ENCODE results near the gene KDM4B. TPM values are rescaled to one million over a fixed set of nuclear protein-coding genes. Genes with fewer than 3 reads are reported as not detected.

KDM4B gene
- total RNA-seq (10 to 100 TPM; 16.6 to 17.1 TPM), polyA plus RNA-seq (ENCODE audit: insufficient read length in 2 of 2) (10 to 100 TPM; 38.9 to 43.6 TPM)
- long read RNA-seq, donor 1, full-length matches to known transcripts: 9 of 22 reads
- long read RNA-seq, donor 1, partial matches to known transcripts: 13 of 22 reads
- long read RNA-seq, donor 1, other reads (novel, unspliced or antisense): 0 of 22 reads
- long read RNA-seq, donor 2, full-length matches to known transcripts: 2 of 12 reads
- long read RNA-seq, donor 2, partial matches to known transcripts: 10 of 12 reads
- long read RNA-seq, donor 2, other reads (novel, unspliced or antisense): 0 of 12 reads
- long read RNA-seq, donor 3, full-length matches to known transcripts: 3 of 3 reads
- long read RNA-seq, donor 3, partial matches to known transcripts: 0 of 3 reads
- long read RNA-seq, donor 3, other reads (novel, unspliced or antisense): 0 of 3 reads
- long read RNA-seq, donor 4, full-length matches to known transcripts: 2 of 2 reads
- long read RNA-seq, donor 4, partial matches to known transcripts: 0 of 2 reads
- long read RNA-seq, donor 4, other reads (novel, unspliced or antisense): 0 of 2 reads

GRCh38 chr19:4968462-4969291, at the start of gene KDM4B:
Gene KDM4B, plus strand, starts transcription at chr19:4969113. Its CDS starts 63,778 bp downstream, at chr19:5032891.
- Histone ChIP-seq H3K9me3 (ENCODE audit: control insufficient read depth, insufficient read depth, low read length) (no peaks in the 10 kb centered on the region), H3K36me3 (ENCODE audit: control insufficient read depth, insufficient read depth, low read length) (peaks cover 9% of the 10 kb centered on the region), H3K4me1 (ENCODE audit: control insufficient read depth, insufficient read depth, low read length) (peaks cover 42% of the 10 kb centered on the region), H3K27me3 (ENCODE audit: control insufficient read depth, insufficient read depth, low read length) (no peaks in the 10 kb centered on the region), H3K27ac (ENCODE audit: low read depth, low read length) (peak within 1 kb of the TSS; percentile 72), H3K4me3 (ENCODE audit: low read depth, low read length) (peak within 1 kb of the TSS; percentile 55)
- under 1% methylated on average over 96 of the region's 96 CpGs for WGBS (ENCODE audit: insufficient coverage)
- peak; percentile 93 to 100 (median 98) for DNase-seq (ENCODE audit: low read depth in 4 of 6, low spot score in 6 of 6)

GRCh38 chr19:4922530-4923275, 46.2 kb upstream of the KDM4B start:
- H3K36me3 ChIP-seq (ENCODE audit: control insufficient read depth, insufficient read depth, low read length): peaks cover 33% of the 10 kb centered on the region
- no peak overlapping the region for H3K4me3 ChIP-seq (ENCODE audit: low read depth, low read length)
- peak in 1 of 6 donors; percentile 27 for DNase-seq (ENCODE audit: low read depth in 4 of 6, low spot score in 6 of 6)
- no peaks in the 10 kb centered on the region for H3K9me3 ChIP-seq (ENCODE audit: control insufficient read depth, insufficient read depth, low read length)
- 72% methylated on average over 21 of the region's 22 CpGs for WGBS (ENCODE audit: insufficient coverage)
- no peak overlapping the region for H3K27ac ChIP-seq (ENCODE audit: low read depth, low read length)
- no peaks in the 10 kb centered on the region for H3K27me3 ChIP-seq (ENCODE audit: control insufficient read depth, insufficient read depth, low read length)
- peaks cover 10% of the 10 kb centered on the region for H3K4me1 ChIP-seq (ENCODE audit: control insufficient read depth, insufficient read depth, low read length)

GRCh38 chr19:4923276-4923747, 45.6 kb upstream of the KDM4B start:
- H3K27me3 ChIP-seq (ENCODE audit: control insufficient read depth, insufficient read depth, low read length): no peaks in the 10 kb centered on the region
- no peak overlapping the region for H3K27ac ChIP-seq (ENCODE audit: low read depth, low read length)
- H3K9me3 ChIP-seq (ENCODE audit: control insufficient read depth, insufficient read depth, low read length): no peaks in the 10 kb centered on the region
- no peak overlapping the region for H3K4me3 ChIP-seq (ENCODE audit: low read depth, low read length)
- 86% methylated on average over 21 of the region's 21 CpGs for WGBS (ENCODE audit: insufficient coverage)
- peaks cover 40% of the 10 kb centered on the region for H3K36me3 ChIP-seq (ENCODE audit: control insufficient read depth, insufficient read depth, low read length)
- peaks cover 10% of the 10 kb centered on the region for H3K4me1 ChIP-seq (ENCODE audit: control insufficient read depth, insufficient read depth, low read length)
- no peak for DNase-seq (ENCODE audit: low read depth in 4 of 6, low spot score in 6 of 6)

- no peaks in the 10 kb centered on the region for H3K4me1 ChIP-seq (ENCODE audit: control insufficient read depth, insufficient read depth, low read length)
- H3K4me3 ChIP-seq (ENCODE audit: low read depth, low read length): no peak overlapping the region
- peaks cover 52% of the 10 kb centered on the region for H3K36me3 ChIP-seq (ENCODE audit: control insufficient read depth, insufficient read depth, low read length)
- no peaks in the 10 kb centered on the region for H3K27me3 ChIP-seq (ENCODE audit: control insufficient read depth, insufficient read depth, low read length)
- no peak for DNase-seq (ENCODE audit: low read depth in 4 of 6, low spot score in 6 of 6)
- 93% methylated on average over 22 of the region's 22 CpGs for WGBS (ENCODE audit: insufficient coverage)
- no peak overlapping the region for H3K27ac ChIP-seq (ENCODE audit: low read depth, low read length)
- no peaks in the 10 kb centered on the region for H3K9me3 ChIP-seq (ENCODE audit: control insufficient read depth, insufficient read depth, low read length)
Observed at GRCh38 chr19:4929186-4929585, 39.7 kb upstream of the KDM4B start.

GRCh38 chr19:4930664-4931063, 38.2 kb upstream of the KDM4B start:
- WGBS (ENCODE audit: insufficient coverage): 77% methylated on average over 28 of the region's 28 CpGs
- Histone ChIP-seq H3K4me1 (ENCODE audit: control insufficient read depth, insufficient read depth, low read length) (no peaks in the 10 kb centered on the region), H3K4me3 (ENCODE audit: low read depth, low read length) (no peak overlapping the region), H3K36me3 (ENCODE audit: control insufficient read depth, insufficient read depth, low read length) (peaks cover 56% of the 10 kb centered on the region), H3K27ac (ENCODE audit: low read depth, low read length) (no peak overlapping the region), H3K9me3 (ENCODE audit: control insufficient read depth, insufficient read depth, low read length) (no peaks in the 10 kb centered on the region), H3K27me3 (ENCODE audit: control insufficient read depth, insufficient read depth, low read length) (no peaks in the 10 kb centered on the region)
- peak in 1 of 6 donors; percentile 50 for DNase-seq (ENCODE audit: low read depth in 4 of 6, low spot score in 6 of 6)

- Histone ChIP-seq H3K4me1 (ENCODE audit: control insufficient read depth, insufficient read depth, low read length) (no peaks in the 10 kb centered on the region), H3K27ac (ENCODE audit: low read depth, low read length) (no peak overlapping the region), H3K36me3 (ENCODE audit: control insufficient read depth, insufficient read depth, low read length) (peaks cover 55% of the 10 kb centered on the region), H3K9me3 (ENCODE audit: control insufficient read depth, insufficient read depth, low read length) (no peaks in the 10 kb centered on the region), H3K27me3 (ENCODE audit: control insufficient read depth, insufficient read depth, low read length) (no peaks in the 10 kb centered on the region), H3K4me3 (ENCODE audit: low read depth, low read length) (no peak overlapping the region)
- WGBS (ENCODE audit: insufficient coverage): 96% methylated on average over 32 of the region's 32 CpGs
- DNase-seq (ENCODE audit: low read depth in 4 of 6, low spot score in 6 of 6): no peak
Observed at GRCh38 chr19:4932711-4933110, 36.2 kb upstream of the KDM4B start.

GRCh38 chr19:4933528-4933927, 35.4 kb upstream of the KDM4B start:
- Histone ChIP-seq H3K4me1 (ENCODE audit: control insufficient read depth, insufficient read depth, low read length) (no peaks in the 10 kb centered on the region), H3K27me3 (ENCODE audit: control insufficient read depth, insufficient read depth, low read length) (no peaks in the 10 kb centered on the region), H3K36me3 (ENCODE audit: control insufficient read depth, insufficient read depth, low read length) (peaks cover 48% of the 10 kb centered on the region), H3K4me3 (ENCODE audit: low read depth, low read length) (no peak overlapping the region), H3K9me3 (ENCODE audit: control insufficient read depth, insufficient read depth, low read length) (no peaks in the 10 kb centered on the region), H3K27ac (ENCODE audit: low read depth, low read length) (no peak overlapping the region)
- DNase-seq (ENCODE audit: low read depth in 4 of 6, low spot score in 6 of 6): no peak
- 93% methylated on average over 3 of the region's 7 CpGs for WGBS (ENCODE audit: insufficient coverage)

- Histone ChIP-seq H3K27ac (ENCODE audit: low read depth, low read length) (no peak overlapping the region), H3K4me3 (ENCODE audit: low read depth, low read length) (no peak overlapping the region), H3K9me3 (ENCODE audit: control insufficient read depth, insufficient read depth, low read length) (no peaks in the 10 kb centered on the region), H3K36me3 (ENCODE audit: control insufficient read depth, insufficient read depth, low read length) (peaks cover 37% of the 10 kb centered on the region), H3K4me1 (ENCODE audit: control insufficient read depth, insufficient read depth, low read length) (no peaks in the 10 kb centered on the region), H3K27me3 (ENCODE audit: control insufficient read depth, insufficient read depth, low read length) (no peaks in the 10 kb centered on the region)
- WGBS (ENCODE audit: insufficient coverage): 100% methylated on average over 5 of the region's 8 CpGs
- no peak for DNase-seq (ENCODE audit: low read depth in 4 of 6, low spot score in 6 of 6)
Observed at GRCh38 chr19:4935444-4935843, 33.5 kb upstream of the KDM4B start.

GRCh38 chr19:4937060-4937459, 31.9 kb upstream of the KDM4B start:
- no peak overlapping the region for H3K4me3 ChIP-seq (ENCODE audit: low read depth, low read length)
- WGBS (ENCODE audit: insufficient coverage): 100% methylated on average over 2 of the region's 7 CpGs

More at GRCh38 chr19:4937060-4937459, 31.9 kb upstream of the KDM4B start:
- H3K27ac ChIP-seq (ENCODE audit: low read depth, low read length): no peak overlapping the region
- DNase-seq (ENCODE audit: low read depth in 4 of 6, low spot score in 6 of 6): no peak
- no peaks in the 10 kb centered on the region for H3K4me1 ChIP-seq (ENCODE audit: control insufficient read depth, insufficient read depth, low read length)
- H3K9me3 ChIP-seq (ENCODE audit: control insufficient read depth, insufficient read depth, low read length): no peaks in the 10 kb centered on the region
- H3K36me3 ChIP-seq (ENCODE audit: control insufficient read depth, insufficient read depth, low read length): peaks cover 38% of the 10 kb centered on the region
- H3K27me3 ChIP-seq (ENCODE audit: control insufficient read depth, insufficient read depth, low read length): no peaks in the 10 kb centered on the region
